Limb (tissue), 2 donors: ENCODE measurements around the gene CATSPER1.
"Not testable (repeated sequence)": the region's sequence is repeated elsewhere in the genome, so short reads cannot be mapped to it uniquely, and the experiment has no call there.

Experiments
- DNase-seq, 2 donors: peaks; one replicate each; pipeline ENCODE4 v3.0.0-alpha.2; 2016; ENCODE audit errors: extremely low spot score in 2 of 2

CATSPER1 gene

DNA sequence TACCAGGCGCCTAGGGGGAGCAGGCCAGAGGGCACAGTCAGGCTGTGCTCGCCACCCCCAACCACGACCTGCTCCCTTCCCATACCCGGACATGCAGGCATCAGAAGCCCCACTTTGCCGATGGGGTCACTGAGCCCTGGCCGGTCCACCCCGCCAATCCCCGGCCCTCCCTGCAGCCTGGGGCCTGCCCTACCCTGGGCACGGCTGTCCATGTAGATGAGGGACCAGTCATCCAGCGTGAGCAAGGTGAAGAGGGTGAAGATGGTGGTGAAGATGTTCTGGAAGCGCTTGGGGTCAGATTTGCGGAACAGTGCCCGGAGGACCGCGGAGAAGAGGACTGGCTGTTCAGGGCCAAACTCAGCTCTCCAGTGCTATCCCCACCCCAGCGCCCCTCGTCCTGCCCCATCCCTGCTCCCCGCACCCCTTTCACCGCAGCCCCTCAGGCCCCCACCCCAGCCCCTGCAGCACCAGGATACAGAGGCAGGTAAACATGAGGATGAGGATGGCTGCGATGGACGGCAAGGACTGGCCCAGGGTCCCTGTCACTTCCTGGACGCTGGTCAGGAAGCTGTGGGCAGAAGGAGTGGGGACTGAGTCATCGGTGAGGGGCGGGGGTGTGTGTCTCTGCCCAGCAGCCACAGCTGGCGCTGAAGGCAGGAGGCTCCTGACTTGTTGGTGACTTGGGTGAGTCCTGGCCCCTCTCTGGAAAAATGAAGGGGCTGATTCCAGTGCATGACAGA is 5.5 kb downstream of the CATSPER1 start:
- DNase-seq: no peak

- DNase-seq: no peak
Observed at GRCh38 chr11:66020212-66020611, 6.1 kb downstream of the CATSPER1 start.

GRCh38 chr11:66017321-66017720 is 9.0 kb downstream of the CATSPER1 start:
- DNase-seq: no peak

GRCh38 chr11:66016793-66017177 is 9.5 kb downstream of the CATSPER1 start:
- DNase-seq: no peak

GRCh38 chr11:66015936-66016792 is 10.1 kb downstream of the CATSPER1 start:
- DNase-seq: no peak

GRCh38 chr11:66015454-66015881 is 10.8 kb downstream of the CATSPER1 start:
- no peak for DNase-seq

DNA sequence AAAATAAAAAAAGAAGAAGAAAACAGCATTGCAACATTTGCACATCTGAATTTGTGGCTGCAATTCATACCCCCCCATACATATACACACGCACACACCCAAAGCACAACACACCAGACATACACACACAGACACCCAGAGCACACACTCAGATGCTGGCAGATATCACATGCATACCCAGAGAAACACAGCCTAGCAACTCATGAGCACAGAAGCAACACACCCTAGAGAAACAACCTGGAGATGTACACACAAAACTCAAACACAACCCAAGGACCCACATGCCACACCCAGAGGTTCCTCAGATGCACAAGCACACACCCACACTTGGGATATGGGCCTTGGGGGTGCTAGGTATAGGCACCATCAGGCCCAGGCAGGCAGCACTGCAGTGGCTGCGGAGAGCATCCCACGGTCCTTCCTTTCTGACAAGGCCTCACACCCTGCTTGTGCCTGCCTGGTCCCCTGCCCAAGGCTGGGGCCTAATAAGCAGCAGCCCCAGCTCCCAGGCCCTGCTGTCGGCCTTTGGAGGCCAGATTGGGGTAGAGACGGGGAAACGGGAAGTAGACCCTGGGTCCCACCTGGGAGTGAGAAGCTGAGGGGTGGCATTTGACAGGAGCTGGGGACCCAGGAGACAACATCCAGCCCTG is 11.3 kb downstream of the CATSPER1 start:
- DNase-seq: no peak

DNA sequence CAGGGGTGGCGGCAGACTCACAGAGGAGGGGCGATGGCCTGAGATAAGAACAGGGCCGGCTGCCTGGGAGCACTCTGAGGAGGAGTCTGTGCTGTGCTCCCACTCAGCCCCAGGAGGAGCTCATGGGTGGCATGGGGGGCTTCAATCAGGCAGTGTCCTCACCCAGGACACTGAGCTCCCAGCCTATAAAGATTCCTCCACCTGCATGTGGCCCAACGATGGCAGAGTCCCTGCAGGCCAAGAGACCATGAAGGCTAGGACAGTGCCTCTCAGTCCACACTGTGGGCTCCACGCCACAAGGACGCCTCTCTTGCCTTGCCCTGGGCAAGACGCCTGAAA is 12.5 kb downstream of the CATSPER1 start:
- no peak for DNase-seq

GRCh38 chr11:66012946-66013761 is 13.1 kb downstream of the CATSPER1 start:
- no peak for DNase-seq

- no peak for DNase-seq
Observed at GRCh38 chr11:66012371-66012945, 13.8 kb downstream of the CATSPER1 start.

DNA sequence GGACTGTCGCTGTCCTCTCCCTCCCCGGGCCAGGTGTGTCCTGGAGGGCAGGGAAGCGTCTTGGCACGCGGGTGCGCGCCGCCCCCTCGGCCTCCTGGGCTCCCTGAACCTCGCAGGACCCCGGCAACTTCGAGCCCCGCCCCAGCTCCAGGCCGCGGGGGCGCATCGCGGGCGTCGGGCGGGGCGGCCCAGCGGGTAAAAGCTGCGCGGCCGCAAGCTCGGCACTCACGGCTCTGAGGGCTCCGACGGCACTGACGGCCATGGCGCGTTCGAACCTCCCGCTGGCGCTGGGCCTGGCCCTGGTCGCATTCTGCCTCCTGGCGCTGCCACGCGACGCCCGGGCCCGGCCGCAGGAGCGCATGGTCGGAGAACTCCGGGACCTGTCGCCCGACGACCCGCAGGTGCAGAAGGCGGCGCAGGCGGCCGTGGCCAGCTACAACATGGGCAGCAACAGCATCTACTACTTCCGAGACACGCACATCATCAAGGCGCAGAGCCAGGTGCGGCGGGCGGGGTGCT is 14.4 kb downstream of the CATSPER1 start, which contains the start of gene CST6:
Gene CST6 (plus strand): TSS at position 224 of the 519 bp plus-strand sequence. CDS start 37 bp downstream, at position 261.
- DNase-seq: no peak

DNA sequence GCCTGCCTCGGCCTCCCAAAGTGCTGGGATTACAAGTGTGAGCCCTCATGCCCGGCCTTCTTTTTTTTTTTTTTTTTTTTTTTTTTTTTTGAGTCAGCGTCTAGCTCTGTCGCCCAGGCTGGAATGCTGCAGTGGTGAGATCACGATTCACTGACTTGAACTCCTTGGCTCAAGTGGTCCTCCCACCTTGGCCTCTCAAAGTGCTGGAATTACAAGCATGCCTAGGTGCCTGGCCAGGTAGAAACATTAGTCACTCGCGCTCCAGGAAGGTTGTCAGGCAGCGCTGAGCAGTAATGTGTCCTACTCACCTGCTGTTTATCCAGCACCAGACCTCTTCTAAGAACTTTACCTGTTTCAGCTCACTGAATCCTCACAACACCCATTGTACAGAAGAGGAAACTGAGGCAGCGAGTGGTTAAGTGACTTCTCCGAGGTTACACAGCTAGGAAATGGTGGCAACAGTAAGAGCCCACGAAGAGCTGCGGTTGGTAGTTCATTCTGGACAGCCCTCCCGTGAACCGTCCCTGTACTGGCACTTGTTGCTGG is 15.0 kb downstream of the CATSPER1 start:
- DNase-seq: no peak

DNA sequence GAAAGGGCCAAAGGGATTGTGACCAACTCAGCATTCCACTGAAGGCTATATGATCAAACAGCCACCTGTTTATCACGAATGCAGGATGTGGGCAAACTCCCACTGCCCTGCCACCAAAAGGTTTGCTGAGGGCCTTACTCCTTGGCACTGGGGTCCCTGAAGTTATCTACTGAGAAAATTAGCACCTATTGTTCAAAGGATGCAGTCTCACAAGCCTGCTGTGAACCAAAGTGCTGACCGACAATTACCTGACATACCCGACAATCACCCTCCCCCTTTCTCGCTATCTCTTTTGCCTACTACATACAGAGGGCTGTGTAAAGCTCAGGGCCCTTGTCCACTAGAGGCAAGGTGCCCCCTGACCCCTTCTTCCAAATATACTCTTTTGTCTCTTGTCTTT is 16.2 kb downstream of the CATSPER1 start:
- DNase-seq: not testable (repeated sequence)

DNA sequence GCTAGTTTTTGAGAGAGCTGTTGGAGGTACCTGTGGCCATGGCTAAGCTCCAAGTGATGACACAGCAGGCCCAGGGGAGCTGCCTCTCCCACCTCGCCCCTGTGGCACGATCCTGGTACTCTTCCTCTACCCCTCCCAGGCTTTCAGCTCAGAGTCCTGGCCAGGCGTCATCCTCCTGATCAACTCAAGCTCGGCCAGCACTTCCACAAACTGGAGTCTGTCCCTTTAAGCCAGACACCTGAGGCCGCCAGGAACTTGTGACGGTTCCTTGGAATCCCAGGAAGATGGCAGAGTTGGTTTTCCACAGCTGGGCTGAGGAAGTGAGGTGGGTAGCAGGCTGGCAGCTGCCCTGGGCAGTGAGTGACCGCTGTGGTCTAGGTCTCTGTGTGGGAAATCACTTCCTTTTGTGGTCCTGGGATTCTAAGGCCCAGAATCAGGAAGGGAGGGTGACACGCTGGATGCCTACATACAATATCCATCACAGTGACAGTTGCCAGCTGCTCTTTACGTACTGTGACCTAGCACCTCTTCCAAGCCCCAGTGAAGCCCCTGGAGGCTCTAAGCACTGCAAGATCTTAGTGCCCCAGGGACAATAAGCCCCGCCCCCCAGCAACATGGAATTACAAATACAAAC is 17.7 kb downstream of the CATSPER1 start:
- no peak for DNase-seq

DNA sequence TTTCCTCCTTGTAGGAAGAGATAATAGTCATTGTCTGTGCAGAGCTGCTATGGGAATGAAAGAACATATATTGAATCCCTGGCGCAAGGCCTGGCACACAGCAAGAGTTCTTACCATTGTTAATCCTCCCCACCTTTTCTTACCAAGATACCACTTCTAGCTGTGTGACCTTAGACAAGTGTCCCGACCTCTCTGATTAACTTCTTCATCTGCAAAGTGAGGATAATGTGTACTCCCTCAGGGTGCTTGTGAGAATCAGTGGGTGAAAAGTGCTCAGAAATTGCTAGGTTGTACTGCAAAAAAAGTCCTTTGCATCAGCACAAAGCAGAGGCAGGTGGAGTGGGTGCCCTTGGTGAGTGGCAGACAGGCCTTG is 18.2 kb downstream of the CATSPER1 start:
- DNase-seq: no peak

- no peak for DNase-seq
Observed at GRCh38 chr11:66007201-66007634, 19.1 kb downstream of the CATSPER1 start.

GRCh38 chr11:66006891-66007176 is 19.4 kb downstream of the CATSPER1 start:
- no peak for DNase-seq

- no peak for DNase-seq
Observed at GRCh38 chr11:66006134-66006890, 20.0 kb downstream of the CATSPER1 start.

- DNase-seq: no peak
Observed at GRCh38 chr11:66004186-66004585, 22.1 kb downstream of the CATSPER1 start.
